NCI-H2081 (cell line): ENCODE results near the gene RTF1.
A peak's percentile ranks its signal among the peaks of the same experiment; 100 is the strongest.
"Not testable (repeated sequence)": the region's sequence is repeated elsewhere in the genome, so short reads cannot be mapped to it uniquely, and the experiment has no call there.

Experiments used
- DNase-seq, 2 experiments: peaks; one replicate each; lab custom pipeline; 2025; lab: John Stamatoyannopoulos, UW

Gene RTF1

DNA sequence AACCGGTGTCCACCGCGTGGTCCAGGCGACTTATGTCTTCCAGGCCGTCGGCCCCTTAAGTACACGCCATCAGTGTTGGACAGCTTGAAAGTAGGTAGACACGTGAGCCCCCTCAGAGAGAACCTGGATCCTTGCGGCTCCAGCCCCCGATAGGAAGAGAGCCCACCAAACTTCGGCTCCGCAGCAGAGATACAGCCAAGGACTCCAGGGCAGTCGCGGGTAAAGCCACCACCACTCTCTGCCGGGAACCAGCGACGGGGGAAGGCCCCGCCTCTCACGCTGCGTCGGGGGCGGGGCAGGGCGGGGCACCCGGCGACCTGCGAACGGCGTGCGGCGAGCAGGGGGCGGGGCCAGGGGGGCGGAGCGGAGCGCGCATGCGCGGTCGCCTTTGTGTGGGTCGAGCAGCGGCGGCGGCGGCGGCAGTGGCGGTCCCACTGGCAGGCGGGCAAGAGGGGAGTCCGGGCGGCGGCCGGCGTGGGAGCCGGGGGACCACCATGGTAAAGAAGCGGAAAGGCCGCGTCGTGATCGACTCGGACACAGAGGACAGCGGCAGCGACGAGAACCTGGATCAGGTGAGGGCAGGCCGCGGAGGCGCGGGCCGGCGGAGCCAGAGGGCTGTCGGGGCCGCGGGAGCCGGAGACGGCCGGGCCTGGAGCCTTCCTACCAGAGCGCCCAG is at the start of gene RTF1:
Gene RTF1 (plus strand): TSS at position 354 of the 676 bp plus-strand sequence. CDS start 21 bp downstream, at position 375.
- peak; percentile 88 to 89 for DNase-seq

- no peak for DNase-seq
Measured at GRCh38 chr15:41367418-41367817, 49.5 kb upstream of the RTF1 start.

- no peak for DNase-seq
Measured at GRCh38 chr15:41377978-41378377, 38.9 kb upstream of the RTF1 start.

GRCh38 chr15:41383974-41384749 is 32.7 kb upstream of the RTF1 start:
- not testable (repeated sequence) for DNase-seq

DNA sequence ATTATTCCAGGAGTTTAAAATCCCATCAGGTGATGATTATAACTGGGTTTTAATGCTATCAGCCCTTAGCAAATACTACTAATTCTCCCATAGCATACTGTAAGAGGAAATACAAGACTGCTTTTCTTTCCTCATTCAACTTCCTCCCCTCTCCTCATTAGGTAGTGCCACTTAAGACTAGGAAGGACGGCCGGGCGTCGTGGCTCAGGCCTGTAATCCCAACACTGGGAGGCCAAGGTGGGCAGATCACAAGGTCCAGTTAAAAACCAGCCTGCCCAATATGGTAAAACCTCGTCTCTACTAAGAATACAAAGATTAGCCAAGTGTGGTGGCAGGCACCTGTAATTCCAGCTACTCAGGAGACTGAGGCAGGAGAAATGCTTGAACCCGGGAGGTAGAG is 29.2 kb upstream of the RTF1 start:
- DNase-seq, result no peak

GRCh38 chr15:41392659-41393058 is 24.2 kb upstream of the RTF1 start:
- DNase-seq, result no peak

- no peak for DNase-seq
Measured at GRCh38 chr15:41394924-41395323, 22.0 kb upstream of the RTF1 start.

DNA sequence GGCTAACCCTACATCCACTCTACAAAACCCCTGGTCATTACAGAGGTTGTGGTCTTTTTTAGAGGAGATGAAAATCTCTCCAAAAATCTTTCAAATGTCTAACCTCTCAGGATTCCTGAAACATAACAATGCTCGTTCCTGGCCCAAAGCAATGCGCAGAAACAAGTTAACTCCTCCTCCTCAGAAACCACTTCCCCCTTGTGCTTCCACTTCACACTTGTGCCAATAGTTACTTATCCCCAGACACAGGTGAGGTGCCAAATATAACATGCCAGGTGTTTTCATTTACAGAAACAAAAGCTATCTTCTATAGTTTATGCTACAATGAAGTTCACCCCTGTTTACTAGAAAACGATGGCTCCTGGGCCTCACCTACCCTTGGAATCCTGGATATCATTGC is 20.8 kb upstream of the RTF1 start:
- DNase-seq, result no peak

- no peak for DNase-seq
Measured at GRCh38 chr15:41401904-41402267, 15.0 kb upstream of the RTF1 start.

- no peak for DNase-seq
Measured at GRCh38 chr15:41407341-41407740, 9.6 kb upstream of the RTF1 start.

DNA sequence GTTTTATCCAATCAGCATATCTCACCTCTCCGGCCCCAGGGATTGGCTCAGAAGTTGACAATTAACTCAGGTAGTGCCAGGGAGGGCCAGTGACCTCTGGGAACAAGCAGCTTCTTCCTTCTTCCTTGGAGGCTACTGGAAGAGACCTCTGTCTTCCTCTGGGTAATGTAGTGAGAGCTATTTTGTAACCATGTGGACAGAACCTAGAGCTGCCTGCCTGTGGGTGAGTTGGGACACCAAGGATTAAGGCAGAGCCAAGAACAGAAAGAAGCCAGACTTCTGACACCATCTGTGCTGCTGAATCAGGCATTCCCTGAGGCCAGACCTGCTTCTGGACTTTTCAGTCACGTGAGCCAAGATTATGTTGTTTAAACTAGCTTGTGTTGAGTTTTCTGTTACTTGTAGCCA is 8.7 kb upstream of the RTF1 start:
- DNase-seq, result no peak

DNA sequence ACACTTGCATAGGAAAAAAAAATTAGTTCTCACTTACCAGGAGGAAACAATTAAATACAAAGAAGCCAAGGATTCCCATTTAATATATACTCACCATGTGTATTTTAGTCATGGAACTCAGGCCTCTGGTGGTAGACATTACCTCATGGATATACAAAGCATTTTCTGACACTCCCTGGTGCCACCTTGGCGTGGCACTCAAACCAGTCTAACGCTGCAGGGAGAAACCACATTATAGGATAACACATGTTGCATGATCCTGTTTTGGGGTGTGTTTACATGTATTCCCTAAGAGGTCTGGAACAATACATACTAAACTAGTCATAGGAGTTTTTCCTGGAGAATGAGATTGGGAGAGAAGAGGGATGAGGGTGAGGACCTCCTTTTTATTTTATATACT is 5.9 kb upstream of the RTF1 start:
- no peak for DNase-seq

GRCh38 chr15:41411441-41411840 is 5.5 kb upstream of the RTF1 start:
- DNase-seq, result no peak

- DNase-seq, result no peak
Measured at GRCh38 chr15:41416128-41416741, 660 bp upstream of the RTF1 start.

DNA sequence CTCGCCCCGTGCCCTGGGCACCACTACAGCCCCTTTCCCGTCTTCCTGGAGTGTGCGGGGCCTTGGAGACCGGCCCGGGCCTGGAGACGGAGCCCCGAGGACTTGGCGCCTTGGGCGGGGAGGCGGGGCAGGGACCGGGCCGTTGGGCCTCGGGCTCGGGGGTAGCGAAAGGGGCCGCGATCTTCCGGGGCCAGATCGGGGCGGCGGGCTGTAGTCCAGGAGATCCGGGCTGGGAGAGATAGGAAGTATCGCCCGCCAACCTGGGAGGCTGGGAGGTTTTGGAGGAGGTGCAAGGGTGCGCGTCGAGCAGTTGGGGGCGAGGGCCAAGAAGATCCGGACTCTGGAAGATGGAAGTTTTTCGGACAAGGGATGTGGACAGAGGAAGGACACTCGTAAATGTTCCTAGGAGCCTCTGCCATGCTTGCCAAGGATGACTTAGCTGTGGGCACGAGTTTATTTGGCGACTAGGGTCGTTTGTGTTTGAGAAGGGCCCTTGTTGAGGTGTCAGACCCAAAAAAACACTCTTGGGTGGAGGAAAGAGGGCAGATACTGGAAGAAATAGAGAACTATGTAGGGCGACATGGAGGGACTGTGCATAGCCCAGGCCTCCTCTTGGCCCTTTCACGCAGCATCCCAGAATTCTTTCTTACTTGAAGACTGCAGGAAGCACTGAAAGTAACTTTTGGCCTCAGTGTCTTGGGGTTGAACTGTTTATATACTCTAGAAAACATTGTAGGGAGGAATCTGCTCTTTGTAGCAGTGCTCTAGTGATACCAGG is 712 bp downstream of the RTF1 start:
- no peak for DNase-seq

DNA sequence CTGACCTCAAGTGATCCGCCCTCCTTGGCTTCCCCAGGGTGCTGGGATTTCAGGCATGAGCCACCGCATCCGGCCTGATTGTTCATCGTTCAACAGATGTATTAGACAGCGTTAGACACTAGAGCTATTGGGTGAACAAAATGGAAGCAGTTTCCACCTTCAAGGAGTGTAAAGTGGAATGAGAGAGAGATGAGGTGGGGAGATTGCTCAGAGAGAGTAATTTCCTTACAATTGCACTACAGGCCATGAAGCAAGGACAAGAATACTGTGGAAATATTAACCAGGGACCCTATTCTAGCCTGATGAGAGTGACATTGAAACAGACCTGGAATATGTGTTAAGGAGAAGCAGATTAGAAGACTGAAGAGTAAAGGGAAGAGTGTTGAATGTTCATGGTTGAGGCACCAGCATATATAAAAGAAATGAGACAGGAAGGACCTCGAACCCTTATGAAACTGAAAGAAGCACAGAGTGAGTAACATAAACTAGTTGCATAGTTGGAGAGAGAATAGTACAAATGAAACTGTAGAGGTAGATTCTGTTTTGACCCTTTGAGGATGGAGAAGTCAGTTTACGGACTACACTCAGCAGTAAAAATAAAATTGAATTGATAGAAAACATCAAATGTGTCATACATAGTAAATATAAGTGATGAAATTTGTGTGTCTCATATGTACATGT is 7.2 kb downstream of the RTF1 start:
- DNase-seq, result no peak

DNA sequence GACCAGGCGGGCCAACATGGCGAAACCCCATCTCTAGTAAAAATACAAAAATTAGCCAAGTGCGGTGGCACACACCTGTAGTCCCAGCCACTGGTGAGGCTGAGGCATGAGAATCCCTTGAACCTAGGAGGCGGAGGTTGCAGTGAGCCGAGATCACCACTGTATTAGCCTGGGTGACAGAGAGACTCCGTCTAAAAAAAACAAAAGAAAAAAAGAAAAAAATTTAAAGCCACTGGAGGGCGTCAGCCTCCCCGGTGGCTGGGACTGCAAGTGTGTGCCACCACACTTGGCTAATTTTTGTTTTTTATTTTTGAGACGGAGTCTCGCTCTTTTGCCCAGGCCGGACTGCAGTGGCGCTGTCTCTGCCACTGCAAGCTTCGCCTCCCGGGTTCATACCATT is 7.9 kb downstream of the RTF1 start:
- DNase-seq, result no peak

- not testable (repeated sequence) for DNase-seq
Measured at GRCh38 chr15:41425907-41426306, 9.0 kb downstream of the RTF1 start.

- DNase-seq, result no peak
Measured at GRCh38 chr15:41429003-41429890, 12.4 kb downstream of the RTF1 start.

GRCh38 chr15:41435037-41435786 is 18.3 kb downstream of the RTF1 start:
- no peak for DNase-seq
